Mesenchymal stem cell (in vitro differentiated cells and primary cell): ENCODE results near the gene KCTD16.

ENCODE experiments used
- DNase-seq: peaks from one replicate; pipeline ENCODE4 v3.0.0-alpha.2; 2013
- H2AFZ ChIP-seq: one replicate; pipeline ENCODE4 v1.6.1; 2013; ENCODE audit warnings: low read depth, mild to moderate bottlenecking, control low read depth, inconsistent platforms, low read length, moderate library complexity
- H2AK5ac ChIP-seq: 2 replicates; pipeline ENCODE4 v1.6.1; 2013; ENCODE audit warnings: low read length, moderate library complexity, mild to moderate bottlenecking, inconsistent platforms; ENCODE audit not compliant: severe bottlenecking
- H2BK120ac ChIP-seq: one replicate; pipeline ENCODE4 v1.6.1; 2013; ENCODE audit warnings: low read depth, mild to moderate bottlenecking, inconsistent platforms, low read length, moderate library complexity
- H2BK12ac ChIP-seq, 2 experiments: one replicate each; pipeline ENCODE4 v1.6.1; 2013; ENCODE audit warnings: inconsistent platforms in 2 of 2, low read length in 2 of 2, mild to moderate bottlenecking in 2 of 2, moderate library complexity in 2 of 2, control low read depth in 1 of 2
- H2BK15ac ChIP-seq: one replicate; pipeline ENCODE4 v1.6.1; 2013; ENCODE audit warnings: mild to moderate bottlenecking, low read depth, inconsistent platforms; ENCODE audit not compliant: poor library complexity, severe bottlenecking
- H2BK5ac ChIP-seq: 2 replicates; pipeline ENCODE4 v1.6.1; 2013; ENCODE audit warnings: low read depth, mild to moderate bottlenecking, low read length, control low read depth, inconsistent platforms; ENCODE audit not compliant: poor library complexity, severe bottlenecking
- H3K14ac ChIP-seq, 2 experiments: one replicate each; pipeline ENCODE4 v1.6.1; 2013; ENCODE audit warnings: inconsistent platforms in 2 of 2, low read length in 2 of 2, control low read depth in 1 of 2, mild to moderate bottlenecking in 1 of 2, moderate library complexity in 1 of 2
- H3K18ac ChIP-seq, 2 experiments: one replicate each; pipeline ENCODE4 v1.6.1; 2013; ENCODE audit warnings: inconsistent platforms in 2 of 2, low read length in 2 of 2, control low read depth in 1 of 2, low read depth in 1 of 2, mild to moderate bottlenecking in 1 of 2
- H3K23ac ChIP-seq, 2 experiments: one replicate each; pipeline ENCODE4 v1.6.1; 2013; ENCODE audit warnings: inconsistent platforms in 2 of 2, low read length in 2 of 2, mild to moderate bottlenecking in 2 of 2, moderate library complexity in 2 of 2, control low read depth in 1 of 2
- H3K27ac ChIP-seq: 2 replicates; pipeline ENCODE4 v1.5.1; 2013; ENCODE audit warnings: mild to moderate bottlenecking, moderate library complexity, low read length, control low read depth, inconsistent platforms; ENCODE audit not compliant: poor library complexity, severe bottlenecking
- H3K27me3 ChIP-seq, 2 experiments: 2 replicates each; pipeline versions ENCODE4 v1.6.1 to v1.7.0; 2013; ENCODE audit warnings: low read length in 2 of 2, mild to moderate bottlenecking in 2 of 2, moderate library complexity in 2 of 2, control low read depth in 1 of 2, inconsistent platforms in 1 of 2; ENCODE audit not compliant: control insufficient read depth in 1 of 2, insufficient read depth in 1 of 2
- H3K36me3 ChIP-seq, 2 experiments: 2 replicates each; pipeline versions ENCODE4 v1.6.1 to v1.7.0; 2013; ENCODE audit warnings: low read length in 2 of 2, control low read depth in 1 of 2, inconsistent platforms in 1 of 2, low read depth in 1 of 2, mild to moderate bottlenecking in 1 of 2; ENCODE audit not compliant: insufficient read depth in 2 of 2, control insufficient read depth in 1 of 2
- H3K4ac ChIP-seq, 2 experiments: one replicate each; pipeline ENCODE4 v1.6.1; 2013; ENCODE audit warnings: inconsistent platforms in 2 of 2, low read length in 2 of 2, mild to moderate bottlenecking in 2 of 2, moderate library complexity in 2 of 2, control low read depth in 1 of 2, low read depth in 1 of 2
- H3K4me1 ChIP-seq: 2 replicates; pipeline ENCODE4 v1.6.1; 2013; ENCODE audit warnings: low read depth, low read length, control low read depth; ENCODE audit not compliant: control insufficient read depth, insufficient read depth
- H3K4me2 ChIP-seq: 2 replicates; pipeline ENCODE4 v1.6.1; 2013; ENCODE audit warnings: low read length, mild to moderate bottlenecking, inconsistent platforms; ENCODE audit not compliant: poor library complexity, severe bottlenecking
- H3K4me3 ChIP-seq, 2 experiments: 2 replicates each; pipeline versions ENCODE4 v1.5.1 to v1.7.0; 2013; ENCODE audit warnings: low read length in 2 of 2, mild to moderate bottlenecking in 2 of 2, control low read depth in 1 of 2, low read depth in 1 of 2; ENCODE audit not compliant: insufficient read depth in 1 of 2
- H3K79me1 ChIP-seq: replicated peaks from 2 replicates; pipeline ENCODE4 v1.6.1; 2013; ENCODE audit warnings: mild to moderate bottlenecking, control low read depth, low read length, inconsistent platforms; ENCODE audit not compliant: poor library complexity, severe bottlenecking
- H3K9ac ChIP-seq: 2 replicates; pipeline ENCODE4 v1.7.0; 2013; ENCODE audit warnings: mild to moderate bottlenecking, low read length, moderate library complexity
- H3K9me3 ChIP-seq: 2 replicates; pipeline ENCODE4 v1.7.0; 2013; ENCODE audit warnings: mild to moderate bottlenecking, low read length; ENCODE audit not compliant: control insufficient read depth
- H4K8ac ChIP-seq: one replicate; pipeline ENCODE4 v1.6.1; 2013; ENCODE audit warnings: inconsistent platforms, mild to moderate bottlenecking, low read length, moderate library complexity
- H4K91ac ChIP-seq: one replicate; pipeline ENCODE4 v1.6.1; 2013; ENCODE audit warnings: mild to moderate bottlenecking, low read length, inconsistent platforms
- WGBS: methylation state at CpG from one replicate; pipeline ENCODE4 v1.1.7; 2013; ENCODE audit warnings: mixed read lengths; 5-methylcytosine and 5-hydroxymethylcytosine counted together

Gene KCTD16

GRCh38 chr5:144462577-144462976 is 291.9 kb downstream of the KCTD16 start:
- Histone ChIP-seq H2BK15ac (no peak overlapping the region), H3K4me2 (no peak overlapping the region), H3K79me1 (no peaks in the 10 kb centered on the region), H3K23ac (no peak overlapping the region), H3K4me3 (no peak overlapping the region), H3K14ac (no peak overlapping the region), H2BK12ac (no peak overlapping the region), H2AFZ (no peak overlapping the region), H3K18ac (no peak overlapping the region), H2BK120ac (no peak overlapping the region), H4K8ac (no peak overlapping the region), H4K91ac (no peak overlapping the region), H2AK5ac (no peak overlapping the region), H3K4me1 (peaks cover 6% of the 10 kb centered on the region), H3K4ac (no peak overlapping the region), H3K9me3 (no peaks in the 10 kb centered on the region), H3K27me3 (no peaks in the 10 kb centered on the region), H3K27ac (no peak overlapping the region), H3K36me3 (no peaks in the 10 kb centered on the region), H3K9ac (no peak overlapping the region), H2BK5ac (no peak overlapping the region)
- DNase-seq = no peak
- 84% methylated on average over 2 of the region's 2 CpGs for WGBS

- H2BK12ac ChIP-seq = no peak overlapping the region
- no peak overlapping the region for H3K18ac ChIP-seq
- H2AK5ac ChIP-seq = no peak overlapping the region
- no peak overlapping the region for H3K23ac ChIP-seq
- H3K14ac ChIP-seq = no peak overlapping the region
- H2BK120ac ChIP-seq = no peak overlapping the region
- no peak overlapping the region for H3K9ac ChIP-seq
- no peak overlapping the region for H3K4me2 ChIP-seq
- no peak overlapping the region for H3K27ac ChIP-seq
- H2BK5ac ChIP-seq = no peak overlapping the region
- no peaks in the 10 kb centered on the region for H3K36me3 ChIP-seq
- no peak overlapping the region for H3K4me3 ChIP-seq
- H3K9me3 ChIP-seq = no peaks in the 10 kb centered on the region
- H2AFZ ChIP-seq = no peak overlapping the region
- H4K91ac ChIP-seq = no peak overlapping the region
- H2BK15ac ChIP-seq = no peak overlapping the region
- no peak for DNase-seq
- no peak overlapping the region for H3K4ac ChIP-seq
- H3K79me1 ChIP-seq = no peaks in the 10 kb centered on the region
- H4K8ac ChIP-seq = no peak overlapping the region
- H3K4me1 ChIP-seq = peaks cover 6% of the 10 kb centered on the region
- H3K27me3 ChIP-seq = no peaks in the 10 kb centered on the region
- WGBS = 85% methylated on average over 3 of the region's 3 CpGs
These were observed 293.0 kb downstream of the KCTD16 start for GRCh38 chr5:144463481-144464223.

GRCh38 chr5:144464306-144464705 is 293.6 kb downstream of the KCTD16 start:
- no peak overlapping the region for H4K8ac ChIP-seq
- H3K14ac ChIP-seq = no peak overlapping the region
- no peak overlapping the region for H4K91ac ChIP-seq
- H3K18ac ChIP-seq = no peak overlapping the region
- no peak overlapping the region for H3K4ac ChIP-seq
- no peak overlapping the region for H3K4me3 ChIP-seq
- no peak overlapping the region for H3K23ac ChIP-seq
- H3K9ac ChIP-seq = no peak overlapping the region
- no peak overlapping the region for H3K27ac ChIP-seq
- no peaks in the 10 kb centered on the region for H3K36me3 ChIP-seq
- H3K4me1 ChIP-seq = peaks cover 6% of the 10 kb centered on the region
- no peak overlapping the region for H3K4me2 ChIP-seq
- no peak overlapping the region for H2BK120ac ChIP-seq
- no peak overlapping the region for H2AFZ ChIP-seq
- no peak for DNase-seq
- no peak overlapping the region for H2BK12ac ChIP-seq
- no peak overlapping the region for H2BK15ac ChIP-seq
- H3K27me3 ChIP-seq = no peaks in the 10 kb centered on the region
- WGBS = 91% methylated on average over 1 of the region's 1 CpG
- no peaks in the 10 kb centered on the region for H3K79me1 ChIP-seq
- H3K9me3 ChIP-seq = no peaks in the 10 kb centered on the region
- H2AK5ac ChIP-seq = no peak overlapping the region
- no peak overlapping the region for H2BK5ac ChIP-seq

GRCh38 chr5:144465441-144465840 is 294.8 kb downstream of the KCTD16 start:
- Histone ChIP-seq H3K27ac (no peak overlapping the region), H2BK5ac (no peak overlapping the region), H2AFZ (no peak overlapping the region), H2BK15ac (no peak overlapping the region), H2AK5ac (peak overlapping the region; percentile 8), H4K91ac (no peak overlapping the region), H3K4me3 (no peak overlapping the region), H3K36me3 (no peaks in the 10 kb centered on the region), H3K4ac (no peak overlapping the region), H3K79me1 (no peaks in the 10 kb centered on the region), H2BK120ac (no peak overlapping the region), H3K23ac (no peak overlapping the region), H3K4me1 (peaks cover 4% of the 10 kb centered on the region), H3K14ac (no peak overlapping the region), H3K9me3 (no peaks in the 10 kb centered on the region), H3K18ac (no peak overlapping the region), H3K27me3 (no peaks in the 10 kb centered on the region), H2BK12ac (no peak overlapping the region), H4K8ac (no peak overlapping the region), H3K9ac (no peak overlapping the region), H3K4me2 (no peak overlapping the region)
- DNase-seq = no peak
- WGBS = 93% methylated on average over 4 of the region's 4 CpGs
